ENCODE results near the gene MFNG.

MFNG gene

DNA sequence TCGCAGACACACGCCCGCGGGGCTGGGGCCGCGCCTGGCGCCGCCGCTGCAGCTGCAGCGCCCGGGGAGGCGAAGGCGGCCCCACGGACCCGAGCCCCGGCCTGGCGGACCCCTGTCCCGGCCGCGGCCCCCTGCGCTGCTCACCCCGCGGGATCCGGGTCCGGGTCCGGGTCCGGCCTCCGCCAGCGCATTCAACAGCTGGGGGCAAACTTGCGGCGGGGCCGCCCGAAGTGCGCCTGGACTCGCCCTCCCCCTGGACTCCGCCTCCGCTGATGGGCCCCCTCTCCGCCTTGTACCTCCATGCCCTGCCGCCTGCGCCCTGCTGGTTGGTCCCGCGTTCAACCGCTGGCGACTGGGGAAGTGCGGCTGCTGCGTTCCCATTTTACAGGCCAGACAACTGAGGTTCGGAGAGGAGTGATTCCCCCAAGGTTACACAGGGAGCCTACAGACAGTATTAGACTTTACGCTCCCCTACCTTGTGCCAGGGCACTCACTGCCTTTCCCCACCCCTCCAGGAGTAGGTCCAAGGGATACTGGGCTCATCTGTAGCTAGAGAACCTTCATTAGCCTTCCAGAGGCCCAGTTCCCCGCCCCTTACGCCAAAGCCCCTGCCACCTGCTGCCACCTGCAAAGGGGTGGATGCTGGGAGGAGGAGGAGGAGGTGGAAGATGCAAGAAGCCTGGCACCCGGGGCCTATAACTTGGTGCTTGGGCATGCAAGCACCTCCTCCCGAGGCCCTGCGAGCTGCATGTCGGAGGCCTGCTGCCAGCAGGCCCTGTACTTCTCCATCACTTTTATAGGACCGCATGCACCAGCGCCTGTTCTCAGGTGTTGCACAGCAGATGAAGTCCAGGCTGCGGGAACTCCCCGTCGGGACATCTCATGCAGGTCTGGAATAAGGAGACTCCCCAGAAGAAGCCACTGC, 58.2 kb downstream of the MFNG start:
- no peak for TF ChIP-seq ZNF274 (IDR thresholded peaks at IDR 0.05; ENCODE audit: low read depth, low read length)
- no peak overlapping the region for H3K4me3 ChIP-seq (ENCODE audit: low read length)

- no peak within 1 kb of the TSS for H3K4me3 ChIP-seq (ENCODE audit: low read length)
- no peak for TF ChIP-seq ZNF274 (IDR thresholded peaks at IDR 0.05; ENCODE audit: low read depth, low read length)
These were observed 59.0 kb downstream of the MFNG start, which contains the start of gene ELFN2 for GRCh38 chr22:37427135-37427710. ELFN2 (minus strand) TSS chr22:37427479; CDS start chr22:37375534, 51,945 bp downstream.

DNA sequence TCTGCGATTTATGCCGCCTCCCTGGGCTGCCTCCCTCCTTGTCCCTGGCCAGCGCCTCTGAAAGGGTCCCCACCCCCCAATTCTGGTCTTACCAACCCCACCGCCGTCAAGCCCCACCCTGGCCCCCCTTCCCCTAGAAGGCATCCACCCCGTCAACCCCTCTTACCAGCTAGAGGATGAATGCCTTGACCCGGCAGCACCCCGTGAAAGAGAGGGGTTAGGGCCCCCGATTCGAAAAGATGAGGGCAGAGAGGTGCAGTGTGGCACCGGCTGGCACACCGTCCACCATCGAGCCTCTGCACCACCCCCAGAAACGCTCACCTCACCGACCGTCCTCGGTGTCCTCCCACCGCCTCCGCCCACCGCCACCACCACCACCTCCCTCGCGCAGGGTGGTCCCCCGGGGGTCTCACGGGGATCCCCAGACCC, 59.5 kb downstream of the MFNG start:
- no peak for TF ChIP-seq ZNF274 (IDR thresholded peaks at IDR 0.05; ENCODE audit: low read depth, low read length)
- no peak overlapping the region for H3K4me3 ChIP-seq (ENCODE audit: low read length)

GRCh38 chr22:37425800-37426705, 60.1 kb downstream of the MFNG start:
- no peak overlapping the region for H3K4me3 ChIP-seq (ENCODE audit: low read length)
- no peak for TF ChIP-seq ZNF274 (IDR thresholded peaks at IDR 0.05; ENCODE audit: low read depth, low read length)

GRCh38 chr22:37425369-37425768, 60.8 kb downstream of the MFNG start:
- no peak for TF ChIP-seq ZNF274 (IDR thresholded peaks at IDR 0.05; ENCODE audit: low read depth, low read length)

GRCh38 chr22:37423283-37423682, 62.9 kb downstream of the MFNG start:
- no peak overlapping the region for H3K4me3 ChIP-seq (ENCODE audit: low read length)
- TF ChIP-seq ZNF274 (IDR thresholded peaks at IDR 0.05; ENCODE audit: low read depth, low read length), result no peak

More at GRCh38 chr22:37425369-37425768, 60.8 kb downstream of the MFNG start:
- no peak overlapping the region for H3K4me3 ChIP-seq (ENCODE audit: low read length)

GRCh38 chr22:37421468-37421877, 64.7 kb downstream of the MFNG start:
- no peak for TF ChIP-seq ZNF274 (IDR thresholded peaks at IDR 0.05; ENCODE audit: low read depth, low read length)
- H3K4me3 ChIP-seq (ENCODE audit: low read length), result no peak overlapping the region

- no peak for TF ChIP-seq ZNF274 (IDR thresholded peaks at IDR 0.05; ENCODE audit: low read depth, low read length)
- no peak overlapping the region for H3K4me3 ChIP-seq (ENCODE audit: low read length)
These were observed 65.3 kb downstream of the MFNG start for GRCh38 chr22:37420686-37421467.

GRCh38 chr22:37419969-37420685, 66.1 kb downstream of the MFNG start:
- no peak for TF ChIP-seq ZNF274 (IDR thresholded peaks at IDR 0.05; ENCODE audit: low read depth, low read length)
- H3K4me3 ChIP-seq (ENCODE audit: low read length), result no peak overlapping the region

- no peak overlapping the region for H3K4me3 ChIP-seq (ENCODE audit: low read length)
These were observed 66.7 kb downstream of the MFNG start for GRCh38 chr22:37419370-37419968.

More at GRCh38 chr22:37419370-37419968, 66.7 kb downstream of the MFNG start:
- no peak for TF ChIP-seq ZNF274 (IDR thresholded peaks at IDR 0.05; ENCODE audit: low read depth, low read length)
